ENCODE data around the gene PKP1. TPM values are rescaled to one million over a fixed set of nuclear protein-coding genes. Genes with fewer than 3 reads are reported as not detected.
A peak's percentile ranks its signal among the peaks of the same experiment; 100 is the strongest.

The PKP1 gene
- polyA plus RNA-seq, 1 donor (not counting 4 experiments of a cell fraction or from before 2014, with no cell fraction given) = 169 TPM

GRCh38 chr1:201353186-201353940, 70.1 kb downstream of the PKP1 start:
- no peaks in the 10 kb centered on the region for H3K27me3 ChIP-seq (ENCODE audit: control insufficient read depth, extremely low read depth, insufficient read depth, low read length)
- no peaks in the 10 kb centered on the region for H4K20me1 ChIP-seq (ENCODE audit: control insufficient read depth, extremely low read depth, insufficient read depth, low read length)
- no peaks in the 10 kb centered on the region for H3K36me3 ChIP-seq (ENCODE audit: control insufficient read depth in 2 of 2, extremely low read depth in 1 of 2, insufficient read depth in 2 of 2, low read length in 2 of 2)
- TF ChIP-seq EZH2 (IDR thresholded peaks at IDR 0.05; ENCODE audit: low read length) (no peak), CTCF (optimal IDR thresholded peaks at IDR 0.05 in 1 of 3, IDR thresholded peaks at IDR 0.05 in 1 of 3, conservative IDR thresholded peaks at IDR 0.05 in 1 of 3; ENCODE audit: extremely low read depth in 1 of 3, insufficient read depth in 2 of 3, low read length in 3 of 3) (no peak)
- peak overlapping the region; percentile 25 for H3K4me2 ChIP-seq (ENCODE audit: control insufficient read depth, extremely low read depth, insufficient read depth, low read depth, low read length)
- peaks cover 35% of the 10 kb centered on the region for H3K4me1 ChIP-seq (ENCODE audit: control insufficient read depth, extremely low read depth, insufficient read depth, low read length)
- H3K79me2 ChIP-seq (ENCODE audit: control insufficient read depth, insufficient read depth, low read length) = no peaks in the 10 kb centered on the region
- no peak overlapping the region for H3K27ac ChIP-seq (ENCODE audit: control insufficient read depth, insufficient read depth, low read length)
- dilution Hi-C loops (cut with MboI; ENCODE audit: extremely low pct_ligation_motif_present, low sequenced_read_pairs) = no loop called here
- H3K9me3 ChIP-seq (ENCODE audit: control insufficient read depth, low read depth, low read length) = no peaks in the 10 kb centered on the region
- H2AFZ ChIP-seq (ENCODE audit: control insufficient read depth, low read length) = no peak overlapping the region
- H3K9ac ChIP-seq (ENCODE audit: control insufficient read depth, extremely low read depth, insufficient read depth, low read length) = no peak overlapping the region
- no peak overlapping the region for H3K4me3 ChIP-seq (ENCODE audit: control insufficient read depth in 2 of 3, extremely low read depth in 1 of 3, insufficient read depth in 2 of 3, low read depth in 1 of 3, low read length in 3 of 3)
- no peaks in the 10 kb centered on the region for H3K9me1 ChIP-seq (ENCODE audit: control insufficient read depth, extremely low read depth, insufficient read depth, low read length)
- peak; percentile 75 for FAIRE-seq
- no peak for DNase-seq (ENCODE audit: low read depth, low spot score)

DNA sequence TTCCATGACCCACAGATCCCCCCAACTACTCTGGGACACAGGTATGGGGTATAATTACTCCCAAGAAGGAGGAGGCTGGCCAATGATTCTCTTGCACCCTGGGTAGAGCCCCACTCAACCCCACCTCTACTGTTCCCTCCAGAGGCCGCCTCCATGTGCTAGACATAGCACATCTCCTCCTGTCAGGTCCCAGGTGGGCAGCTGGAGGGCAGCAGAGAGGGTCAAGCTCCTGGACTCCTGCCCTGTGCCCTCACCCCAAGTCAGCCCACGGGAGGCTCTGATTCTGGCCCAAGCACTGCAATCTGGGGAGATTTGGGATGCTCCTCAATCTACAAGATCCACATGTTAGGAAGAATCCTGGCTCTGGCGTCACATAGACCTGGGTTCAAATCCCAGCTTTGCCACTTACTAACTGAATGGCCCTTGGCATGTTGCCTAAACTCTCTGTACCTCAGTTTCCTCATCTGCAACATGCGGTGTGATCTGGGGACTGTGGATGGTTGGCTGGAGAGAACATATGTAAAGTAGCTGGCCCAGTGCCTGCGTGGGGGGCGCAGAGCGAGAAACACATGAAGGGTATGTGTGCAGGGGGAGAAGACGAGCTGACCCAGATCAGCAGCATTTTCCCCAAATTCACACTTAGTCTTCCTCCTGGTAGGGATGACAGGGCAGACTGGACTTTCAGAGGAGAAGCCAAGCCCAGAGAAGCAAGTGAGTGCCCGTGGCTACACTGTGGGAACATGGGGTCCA, 71.0 kb downstream of the PKP1 start:
- peaks cover 41% of the 10 kb centered on the region for H3K4me1 ChIP-seq (ENCODE audit: control insufficient read depth, extremely low read depth, insufficient read depth, low read length)
- TF ChIP-seq EZH2 (IDR thresholded peaks at IDR 0.05; ENCODE audit: low read length) = no peak
- TF ChIP-seq CTCF (optimal IDR thresholded peaks at IDR 0.05 in 1 of 3, IDR thresholded peaks at IDR 0.05 in 1 of 3, conservative IDR thresholded peaks at IDR 0.05 in 1 of 3; ENCODE audit: extremely low read depth in 1 of 3, insufficient read depth in 2 of 3, low read length in 3 of 3) = no peak
- FAIRE-seq (no peak), DNase-seq (ENCODE audit: low read depth, low spot score) (no peak)
- no peak overlapping the region for H3K4me2 ChIP-seq (ENCODE audit: control insufficient read depth, extremely low read depth, insufficient read depth, low read depth, low read length)
- no peak overlapping the region for H3K27ac ChIP-seq (ENCODE audit: control insufficient read depth, insufficient read depth, low read length)
- dilution Hi-C loops (cut with MboI; ENCODE audit: extremely low pct_ligation_motif_present, low sequenced_read_pairs) = no loop called here
- H3K9me3 ChIP-seq (ENCODE audit: control insufficient read depth, low read depth, low read length) = no peaks in the 10 kb centered on the region
- no peaks in the 10 kb centered on the region for H4K20me1 ChIP-seq (ENCODE audit: control insufficient read depth, extremely low read depth, insufficient read depth, low read length)
- no peak overlapping the region for H3K9ac ChIP-seq (ENCODE audit: control insufficient read depth, extremely low read depth, insufficient read depth, low read length)
- H3K79me2 ChIP-seq (ENCODE audit: control insufficient read depth, insufficient read depth, low read length) = no peaks in the 10 kb centered on the region
- H3K4me3 ChIP-seq (ENCODE audit: control insufficient read depth in 2 of 3, extremely low read depth in 1 of 3, insufficient read depth in 2 of 3, low read depth in 1 of 3, low read length in 3 of 3) = no peak overlapping the region
- H3K9me1 ChIP-seq (ENCODE audit: control insufficient read depth, extremely low read depth, insufficient read depth, low read length) = no peaks in the 10 kb centered on the region
- no peaks in the 10 kb centered on the region for H3K36me3 ChIP-seq (ENCODE audit: control insufficient read depth in 2 of 2, extremely low read depth in 1 of 2, insufficient read depth in 2 of 2, low read length in 2 of 2)
- no peak overlapping the region for H2AFZ ChIP-seq (ENCODE audit: control insufficient read depth, low read length)
- no peaks in the 10 kb centered on the region for H3K27me3 ChIP-seq (ENCODE audit: control insufficient read depth, extremely low read depth, insufficient read depth, low read length)
